HCT116 (cell line): ENCODE data around the gene LNPK. TPM values are rescaled to one million over a fixed set of nuclear protein-coding genes. Genes with fewer than 3 reads are reported as not detected.
A peak's percentile ranks its signal among the peaks of the same experiment; 100 is the strongest.

ENCODE experiments used
- ATAC-seq: fragments of 200-7000 bp; cut with Tn5 transposase; 2 replicates; pipeline ENCODE4 v1.9.1; 2020; ENCODE audit warnings: mild to moderate bottlenecking, moderate library complexity
- BruUV-seq: library from RNA; stranded (reverse); fragments of 400-500 nt; replicated peaks from 2 replicates; lab custom pipeline; 2021; lab: Mats Ljungman, UMichigan
- CTCF ChIA-PET: fragments of 300-600 bp; sonication (Branson Sonifier 250); formaldehyde crosslinking; loops from one replicate; lab custom pipeline; 2021; ENCODE audit warnings: antibody characterized with exemption; lab: Charles Lee
- POLR2A ChIA-PET: fragments of 300-600, 350-600 bp; sonication (Branson Sonifier 250); formaldehyde crosslinking; loops from one replicate; lab custom pipeline; 2021; ENCODE audit warnings: antibody characterized with exemption; lab: Charles Lee
- RAD21 ChIA-PET, 2 experiments: fragments of 300-600 bp; sonication (Branson Sonifier 250); formaldehyde crosslinking; loops; one replicate each; lab custom pipeline; 2023; ENCODE audit warnings: low total read pairs in 2 of 2; ENCODE audit not compliant: uncharacterized antibody in 2 of 2, unreplicated experiment in 2 of 2, low non-redundant PET in 1 of 2; lab: Charles Lee
- DNase-seq: peaks from one replicate; pipeline ENCODE4 v3.0.0-alpha.2; 2010; ENCODE audit warnings: low read depth, low spot score
- H2AFZ ChIP-seq: fragments of 200-600 bp; shearing (Covaris generic), sonication (generic); 2 replicates; pipeline ENCODE4 v1.6.1; 2017; ENCODE audit warnings: low read depth, mixed run types, mixed read lengths, antibody characterized with exemption, low read length; ENCODE audit not compliant: poor library complexity, severe bottlenecking
- H3K27ac ChIP-seq: 2 replicates; pipeline ENCODE4 v1.5.1; 2012; ENCODE audit warnings: low read depth, low read length
- H3K27me3 ChIP-seq: fragments of 200-600 bp; sonication (generic); 2 replicates; pipeline ENCODE4 v1.6.1; 2016; ENCODE audit warnings: mixed run types, low read length, mixed read lengths; ENCODE audit not compliant: insufficient read depth
- H3K36me3 ChIP-seq, 2 experiments: fragments of 200-500 bp in 1 of 2; fragments of 200-600 bp in 1 of 2; sonication (Bioruptor generic) in 1 of 2; sonication (generic) in 1 of 2; 2 replicates each; pipeline versions ENCODE4 v1.5.1 to v1.6.1; 2014 to 2016; ENCODE audit warnings: low read length in 2 of 2, inconsistent platforms in 1 of 2, mixed read lengths in 1 of 2, mixed run types in 1 of 2; ENCODE audit not compliant: insufficient read depth in 2 of 2, control insufficient read depth in 1 of 2
- H3K4me1 ChIP-seq, 2 experiments: fragments of 200-600 bp in 1 of 2; sonication (generic) in 1 of 2; 2 replicates each; pipeline versions ENCODE4 v1.5.1 to v1.6.1; 2012 to 2017; ENCODE audit warnings: low read length in 2 of 2, inconsistent platforms in 1 of 2, mild to moderate bottlenecking in 1 of 2, mixed read lengths in 1 of 2, mixed run types in 1 of 2, moderate library complexity in 1 of 2; ENCODE audit not compliant: insufficient read depth in 2 of 2, control insufficient read depth in 1 of 2
- H3K4me2 ChIP-seq: fragments of 200-600 bp; sonication (generic); 2 replicates; pipeline ENCODE4 v1.6.1; 2017; ENCODE audit warnings: mixed run types, low read length, mixed read lengths
- H3K4me3 ChIP-seq, 2 experiments: fragments of 200-600 bp in 1 of 2; sonication (generic) in 1 of 2; replicated peaks in 1 of 2; 2 replicates each; pipeline ENCODE4 v1.5.1; 2011 to 2016; ENCODE audit warnings: low read length in 2 of 2, control low read depth in 1 of 2, low read depth in 1 of 2, mild to moderate bottlenecking in 1 of 2, mixed read lengths in 1 of 2, mixed run types in 1 of 2
- H3K79me2 ChIP-seq: fragments of 200-600 bp; sonication (generic); 2 replicates; pipeline ENCODE4 v1.6.1; 2017; ENCODE audit warnings: mild to moderate bottlenecking, mixed run types, low read length, moderate library complexity, mixed read lengths; ENCODE audit not compliant: insufficient read depth
- H3K9ac ChIP-seq: fragments of 200-600 bp; sonication (generic); 2 replicates; pipeline ENCODE4 v1.6.1; 2016; ENCODE audit warnings: low read length, mixed read lengths
- H3K9me2 ChIP-seq: fragments of 200-600 bp; sonication (generic), shearing (Covaris generic); 2 replicates; pipeline ENCODE4 v1.6.1; 2017; ENCODE audit warnings: mixed run types, mild to moderate bottlenecking, moderate library complexity; ENCODE audit not compliant: insufficient read depth
- H3K9me3 ChIP-seq, 2 experiments: fragments of 200-500 bp in 1 of 2; fragments of 200-600 bp in 1 of 2; sonication (Bioruptor generic) in 1 of 2; sonication (generic) in 1 of 2; 2 replicates each; pipeline ENCODE4 v1.6.1; 2014 to 2017; ENCODE audit warnings: low read length in 2 of 2, mixed read lengths in 2 of 2, inconsistent platforms in 1 of 2, low read depth in 1 of 2, mild to moderate bottlenecking in 1 of 2, mixed run types in 1 of 2, moderate library complexity in 1 of 2; ENCODE audit not compliant: control insufficient read depth in 1 of 2, insufficient read depth in 1 of 2
- H4K20me1 ChIP-seq: fragments of 200-600 bp; sonication (generic), shearing (Covaris generic); 2 replicates; pipeline ENCODE4 v1.6.1; 2017; ENCODE audit warnings: mixed run types, mild to moderate bottlenecking, moderate library complexity; ENCODE audit not compliant: insufficient read depth
- EGR1 ChIP-seq: IDR thresholded peaks from 2 replicates; pipeline ENCODE4 v1.6.1; 2012; ENCODE audit warnings: low read depth
- EZH2phosphoT487 ChIP-seq: fragments of 200-600 bp; IDR thresholded peaks from 2 replicates; pipeline ENCODE4 v1.6.1; 2018; ENCODE audit warnings: antibody characterized with exemption, borderline replicate concordance
- FOSL1 ChIP-seq: IDR thresholded peaks from 2 replicates; pipeline ENCODE4 v1.6.1; 2012; ENCODE audit warnings: low read depth
- JUND ChIP-seq: IDR thresholded peaks from 2 replicates; pipeline ENCODE4 v1.6.1; 2012
- MAX ChIP-seq: IDR thresholded peaks from 2 replicates; pipeline ENCODE4 v1.6.1; 2012
- RAD21 ChIP-seq: IDR thresholded peaks from 2 replicates; pipeline ENCODE4 v1.6.1; 2012; ENCODE audit warnings: low read depth, mild to moderate bottlenecking
- SIN3A ChIP-seq: IDR thresholded peaks from 2 replicates; pipeline ENCODE4 v1.6.1; 2012; ENCODE audit warnings: low read depth
- intact Hi-C: fragments of 100-400 bp; cut with micrococcal nuclease; formaldehyde crosslinking; loops from 2 replicates; pipeline ENCODE4 v1.10.0; 2022
- total RNA-seq: library from RNA; stranded (reverse); gene quantifications from one replicate; pipeline ENCODE4 v1.2.1, GENCODE V29; 2021; ENCODE audit not compliant: unreplicated experiment
- TF ChIP-seq, protein P1 (sequence below): IDR thresholded peaks from 2 replicates; pipeline ENCODE4 v1.6.1; 2011; ENCODE audit warnings: mild to moderate bottlenecking, low read length, moderate library complexity; ENCODE audit not compliant: insufficient replicate concordance; ENCODE audit errors: extremely low read depth
- TF ChIP-seq, protein P2 (sequence below): IDR thresholded peaks from 2 replicates; pipeline ENCODE4 v1.6.1; 2012; ENCODE audit warnings: low read depth

Gene LNPK
- total RNA-seq, 1 experiment from 2014 or later = 22.3 TPM

- Histone ChIP-seq H3K4me1 (peaks cover 6 to 13% of the 10 kb centered on the region in 2 experiments; a peak in 3 of 4 replicates), H4K20me1 (no peaks in the 10 kb centered on the region), H2AFZ (peak overlapping the region; percentile 89), H3K79me2 (peaks cover 27% of the 10 kb centered on the region), H3K4me2 (peak overlapping the region; percentile 90), H3K27me3 (no peaks in the 10 kb centered on the region), H3K9ac (peak overlapping the region; percentile 74), H3K4me3 (peak overlapping the region; percentile 78 to 96), H3K36me3 (no peaks in the 10 kb centered on the region), H3K27ac (peak overlapping the region; percentile 59), H3K9me2 (no peaks in the 10 kb centered on the region), H3K9me3 (no peaks in the 10 kb centered on the region)
- RAD21 ChIA-PET = interaction anchor here in 1 of 2 experiments (0.6 kb wide), 1 partner anchor 261 kb away, joined by 5 read pairs; no protein-coding TSS in a partner anchor
- DNase-seq = no peak
- POLR2A ChIA-PET = interaction anchor here (1.2 kb wide), 1 partner anchor 53 kb away, joined by 3 read pairs; no protein-coding TSS in a partner anchor
- CTCF ChIA-PET = no interaction called here
- intact Hi-C loops = no loop called here
- no TSS peak for BruUV-seq
- TF ChIP-seq, protein P1, sequence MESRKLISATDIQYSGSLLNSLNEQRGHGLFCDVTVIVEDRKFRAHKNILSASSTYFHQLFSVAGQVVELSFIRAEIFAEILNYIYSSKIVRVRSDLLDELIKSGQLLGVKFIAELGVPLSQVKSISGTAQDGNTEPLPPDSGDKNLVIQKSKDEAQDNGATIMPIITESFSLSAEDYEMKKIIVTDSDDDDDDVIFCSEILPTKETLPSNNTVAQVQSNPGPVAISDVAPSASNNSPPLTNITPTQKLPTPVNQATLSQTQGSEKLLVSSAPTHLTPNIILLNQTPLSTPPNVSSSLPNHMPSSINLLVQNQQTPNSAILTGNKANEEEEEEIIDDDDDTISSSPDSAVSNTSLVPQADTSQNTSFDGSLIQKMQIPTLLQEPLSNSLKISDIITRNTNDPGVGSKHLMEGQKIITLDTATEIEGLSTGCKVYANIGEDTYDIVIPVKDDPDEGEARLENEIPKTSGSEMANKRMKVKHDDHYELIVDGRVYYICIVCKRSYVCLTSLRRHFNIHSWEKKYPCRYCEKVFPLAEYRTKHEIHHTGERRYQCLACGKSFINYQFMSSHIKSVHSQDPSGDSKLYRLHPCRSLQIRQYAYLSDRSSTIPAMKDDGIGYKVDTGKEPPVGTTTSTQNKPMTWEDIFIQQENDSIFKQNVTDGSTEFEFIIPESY = no peak
- TF ChIP-seq SIN3A (no peak; the same call in 1 of the 2 replicates), FOSL1 (no peak), RAD21 (no peak), JUND (no peak), EZH2phosphoT487 (no peak), MAX (peak; percentile 50), EGR1 (peak; percentile 46; the same call in 1 of the 2 replicates)
- TF ChIP-seq, protein P2, sequence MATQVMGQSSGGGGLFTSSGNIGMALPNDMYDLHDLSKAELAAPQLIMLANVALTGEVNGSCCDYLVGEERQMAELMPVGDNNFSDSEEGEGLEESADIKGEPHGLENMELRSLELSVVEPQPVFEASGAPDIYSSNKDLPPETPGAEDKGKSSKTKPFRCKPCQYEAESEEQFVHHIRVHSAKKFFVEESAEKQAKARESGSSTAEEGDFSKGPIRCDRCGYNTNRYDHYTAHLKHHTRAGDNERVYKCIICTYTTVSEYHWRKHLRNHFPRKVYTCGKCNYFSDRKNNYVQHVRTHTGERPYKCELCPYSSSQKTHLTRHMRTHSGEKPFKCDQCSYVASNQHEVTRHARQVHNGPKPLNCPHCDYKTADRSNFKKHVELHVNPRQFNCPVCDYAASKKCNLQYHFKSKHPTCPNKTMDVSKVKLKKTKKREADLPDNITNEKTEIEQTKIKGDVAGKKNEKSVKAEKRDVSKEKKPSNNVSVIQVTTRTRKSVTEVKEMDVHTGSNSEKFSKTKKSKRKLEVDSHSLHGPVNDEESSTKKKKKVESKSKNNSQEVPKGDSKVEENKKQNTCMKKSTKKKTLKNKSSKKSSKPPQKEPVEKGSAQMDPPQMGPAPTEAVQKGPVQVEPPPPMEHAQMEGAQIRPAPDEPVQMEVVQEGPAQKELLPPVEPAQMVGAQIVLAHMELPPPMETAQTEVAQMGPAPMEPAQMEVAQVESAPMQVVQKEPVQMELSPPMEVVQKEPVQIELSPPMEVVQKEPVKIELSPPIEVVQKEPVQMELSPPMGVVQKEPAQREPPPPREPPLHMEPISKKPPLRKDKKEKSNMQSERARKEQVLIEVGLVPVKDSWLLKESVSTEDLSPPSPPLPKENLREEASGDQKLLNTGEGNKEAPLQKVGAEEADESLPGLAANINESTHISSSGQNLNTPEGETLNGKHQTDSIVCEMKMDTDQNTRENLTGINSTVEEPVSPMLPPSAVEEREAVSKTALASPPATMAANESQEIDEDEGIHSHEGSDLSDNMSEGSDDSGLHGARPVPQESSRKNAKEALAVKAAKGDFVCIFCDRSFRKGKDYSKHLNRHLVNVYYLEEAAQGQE = no peak
- ATAC-seq = peak; percentile 55
These were observed 669 bp downstream of the LNPK start for GRCh38 chr2:176001281-176001915.
